Prostate gland (tissue), 2 donors: Measurements from ENCODE around the gene UBR4.
"Not testable (repeated sequence)": the region's sequence is repeated elsewhere in the genome, so short reads cannot be mapped to it uniquely, and the experiment has no call there.

Experiments used
- CTCF ChIP-seq, 4 experiments: fragments of 200-600 bp in 2 of 4; fragments of 450-650 bp in 2 of 4; sonication (generic) in 2 of 4; IDR thresholded peaks; 1 replicate in 3 of 4; 2 replicates in 1 of 4; pipeline ENCODE4 v1.5.1; 2016 to 2019; ENCODE audit warnings: antibody characterized with exemption in 4 of 4, mild to moderate bottlenecking in 2 of 4, moderate library complexity in 2 of 4
- POLR2A ChIP-seq: fragments of 450-650 bp; IDR thresholded peaks from one replicate; pipeline ENCODE4 v1.6.1; 2016; ENCODE audit warnings: antibody characterized with exemption, mild to moderate bottlenecking

GRCh38 chr1:19231736-19232523 lies 21.9 kb upstream of the UBR4 start:
- TF ChIP-seq POLR2A; CTCF (IDR thresholded peaks at IDR 0.05): not testable (repeated sequence)
